ENCODE data around the gene NPRL2. TPM values are rescaled to one million over a fixed set of nuclear protein-coding genes. Genes with fewer than 3 reads are reported as not detected.
A peak's percentile ranks its signal among the peaks of the same experiment; 100 is the strongest.

NPRL2 gene
- total and polyA plus RNA-seq, 2 of the 13 experiments (the other 11 are each of a cell fraction or from before 2014, with no cell fraction given), result 30.6 to 51.4 TPM

DNA sequence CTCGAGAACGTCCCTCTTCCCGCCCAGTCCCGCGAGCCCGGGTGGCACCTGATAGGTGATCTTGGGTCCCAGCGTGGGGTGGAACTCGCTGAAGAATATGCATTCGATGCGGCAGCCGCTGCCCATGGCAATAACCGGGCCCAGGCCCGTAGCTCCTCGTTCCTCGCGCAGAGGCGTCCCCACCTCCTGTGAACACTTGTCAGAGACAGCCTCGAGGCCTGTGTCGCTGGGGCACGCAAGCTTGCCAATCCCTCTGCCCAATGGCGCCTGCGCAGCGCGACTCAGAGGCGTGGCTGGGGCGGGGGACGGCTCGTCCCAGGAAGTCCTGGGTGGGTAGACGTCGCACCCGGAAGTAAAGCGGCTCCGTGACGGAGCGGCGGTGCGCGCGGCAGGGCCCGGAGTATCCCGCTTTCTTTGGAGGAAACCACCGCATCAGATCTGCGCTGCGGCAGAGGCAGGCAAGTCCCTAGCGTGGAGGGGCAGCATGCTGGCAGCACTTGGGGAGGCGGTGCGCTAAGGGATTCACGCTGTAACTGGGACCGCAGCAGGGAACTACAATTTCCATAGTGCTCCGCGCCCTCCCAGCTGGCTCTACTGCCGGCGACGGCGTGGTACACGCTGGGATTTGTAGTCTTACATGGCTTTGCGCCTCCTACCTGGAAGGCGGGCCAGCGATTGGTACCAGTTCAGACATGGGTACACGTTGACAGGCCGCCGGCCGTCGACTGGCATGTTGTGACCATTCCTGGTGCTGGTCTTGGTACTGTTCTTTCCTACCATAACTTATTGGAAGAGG is at the start of gene NPRL2, which contains the start of gene CYB561D2 (continued):
- TF ChIP-seq, protein P1, sequence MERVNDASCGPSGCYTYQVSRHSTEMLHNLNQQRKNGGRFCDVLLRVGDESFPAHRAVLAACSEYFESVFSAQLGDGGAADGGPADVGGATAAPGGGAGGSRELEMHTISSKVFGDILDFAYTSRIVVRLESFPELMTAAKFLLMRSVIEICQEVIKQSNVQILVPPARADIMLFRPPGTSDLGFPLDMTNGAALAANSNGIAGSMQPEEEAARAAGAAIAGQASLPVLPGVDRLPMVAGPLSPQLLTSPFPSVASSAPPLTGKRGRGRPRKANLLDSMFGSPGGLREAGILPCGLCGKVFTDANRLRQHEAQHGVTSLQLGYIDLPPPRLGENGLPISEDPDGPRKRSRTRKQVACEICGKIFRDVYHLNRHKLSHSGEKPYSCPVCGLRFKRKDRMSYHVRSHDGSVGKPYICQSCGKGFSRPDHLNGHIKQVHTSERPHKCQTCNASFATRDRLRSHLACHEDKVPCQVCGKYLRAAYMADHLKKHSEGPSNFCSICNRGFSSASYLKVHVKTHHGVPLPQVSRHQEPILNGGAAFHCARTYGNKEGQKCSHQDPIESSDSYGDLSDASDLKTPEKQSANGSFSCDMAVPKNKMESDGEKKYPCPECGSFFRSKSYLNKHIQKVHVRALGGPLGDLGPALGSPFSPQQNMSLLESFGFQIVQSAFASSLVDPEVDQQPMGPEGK (CRISPR knock-in tag; IDR thresholded peaks at IDR 0.05), result peak; percentile 47; the same call in 1 of the 2 replicates
- peak; percentile 80; the same call in 1 of the 2 replicates for TF ChIP-seq HOXA9 (CRISPR knock-in tag; IDR thresholded peaks at IDR 0.05; ENCODE audit: borderline replicate concordance)
- no peak for TF ChIP-seq PHF21A (CRISPR knock-in tag; IDR thresholded peaks at IDR 0.05)
- no peak for TF ChIP-seq ZSCAN22 (CRISPR knock-in tag; IDR thresholded peaks at IDR 0.05)
- TF ChIP-seq ZNF205 (CRISPR knock-in tag; IDR thresholded peaks at IDR 0.05), result 0 out of 2 replicates have a peak, but pooled peaks have one; percentile 53
- TF ChIP-seq, protein P2, sequence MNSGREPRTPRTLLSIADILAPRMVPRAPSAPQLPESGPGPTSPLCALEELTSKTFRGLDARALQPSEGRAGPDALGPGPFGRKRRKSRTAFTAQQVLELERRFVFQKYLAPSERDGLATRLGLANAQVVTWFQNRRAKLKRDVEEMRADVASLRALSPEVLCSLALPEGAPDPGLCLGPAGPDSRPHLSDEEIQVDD (CRISPR knock-in tag; IDR thresholded peaks at IDR 0.05; ENCODE audit: borderline replicate concordance), result peak; percentile 99
- TF ChIP-seq ZNF350 (CRISPR knock-in tag; IDR thresholded peaks at IDR 0.05; ENCODE audit: borderline replicate concordance, low read depth), result peak; percentile 98
- TF ChIP-seq ZNF362 (CRISPR knock-in tag; IDR thresholded peaks at IDR 0.05; ENCODE audit: borderline replicate concordance), result no peak
- 0 out of 2 replicates have a peak, but pooled peaks have one; percentile 37 for TF ChIP-seq CBX5 (CRISPR knock-in tag; IDR thresholded peaks at IDR 0.05; ENCODE audit: borderline replicate concordance)
- TF ChIP-seq TOE1 (CRISPR knock-in tag; IDR thresholded peaks at IDR 0.05), result no peak; the same call in 1 of the 2 replicates
- no peak; the same call in 1 of the 2 replicates for TF ChIP-seq ZNF121 (CRISPR knock-in tag; IDR thresholded peaks at IDR 0.05)
- 0 out of 2 replicates have a peak, but pooled peaks have one; percentile 24 for TF ChIP-seq ZBTB42 (CRISPR knock-in tag; IDR thresholded peaks at IDR 0.05)
- TF ChIP-seq ZNF207 (IDR thresholded peaks at IDR 0.05; ENCODE audit: borderline replicate concordance), result no peak
- TF ChIP-seq CAMTA2 (CRISPR knock-in tag; IDR thresholded peaks at IDR 0.05; ENCODE audit: borderline replicate concordance), result peak; percentile 55; the same call in 1 of the 2 replicates
- no peak for TF ChIP-seq EHMT2 (IDR thresholded peaks at IDR 0.05; ENCODE audit: borderline replicate concordance, low read depth, low read length)
- peak; percentile 98 for TF ChIP-seq CENPT (CRISPR knock-in tag; IDR thresholded peaks at IDR 0.05; ENCODE audit: low read depth)
- TF ChIP-seq SIX4 (CRISPR knock-in tag; IDR thresholded peaks at IDR 0.05), result peak; percentile 63; the same call in 1 of the 2 replicates
- peak; percentile 97 for TF ChIP-seq ZNF547 (CRISPR knock-in tag; IDR thresholded peaks at IDR 0.05)
- no peak for TF ChIP-seq ZNF24 (IDR thresholded peaks at IDR 0.05)
- TF ChIP-seq SNRNP70 (IDR thresholded peaks at IDR 0.05; ENCODE audit: low read depth, low read length), result no peak
- 0 out of 2 replicates have a peak, but pooled peaks have one; percentile 93 for TF ChIP-seq THAP8 (CRISPR knock-in tag; IDR thresholded peaks at IDR 0.05; ENCODE audit: borderline replicate concordance)
- TF ChIP-seq ATF2 (CRISPR knock-in tag; IDR thresholded peaks at IDR 0.05), result peak; percentile 58; the same call in 1 of the 2 replicates

All from HepG2 (cell line).